OCI-LY1 (cell line): Measurements from ENCODE around the gene CLEC4F.

Experiments used
- CTCF ChIP-seq: fragments of 200-600 bp; sonication (generic), shearing (Covaris generic); IDR thresholded peaks from 2 replicates; pipeline ENCODE4 v1.5.1; 2017; ENCODE audit warnings: mild to moderate bottlenecking, antibody characterized with exemption, low read length, moderate library complexity, mixed read lengths
- EZH2 ChIP-seq: fragments of 200-600 bp; sonication (generic), shearing (Covaris generic); IDR thresholded peaks from 2 replicates; pipeline ENCODE4 v1.8.0; 2017; ENCODE audit warnings: borderline replicate concordance, mixed run types, mild to moderate bottlenecking, antibody characterized with exemption, low read length, moderate library complexity, mixed read lengths

- peak; percentile 95 for TF ChIP-seq CTCF
- no peak for TF ChIP-seq EZH2
These were observed 41.6 kb upstream of the CLEC4F start for GRCh38 chr2:70861777-70862625.
